GM18858 (cell line): Measurements from ENCODE around the gene TPD52L1.
A peak's percentile ranks its signal among the peaks of the same experiment; 100 is the strongest.

Source experiments
- ATAC-seq: cut with Tn5 transposase; IDR thresholded peaks from one replicate; pipeline ENCODE4 v1.9.1; 2021; ENCODE audit not compliant: unreplicated experiment

TPD52L1 gene

GRCh38 chr6:125233202-125233601 is 79.6 kb downstream of the TPD52L1 start:
- ATAC-seq, result no peak

DNA sequence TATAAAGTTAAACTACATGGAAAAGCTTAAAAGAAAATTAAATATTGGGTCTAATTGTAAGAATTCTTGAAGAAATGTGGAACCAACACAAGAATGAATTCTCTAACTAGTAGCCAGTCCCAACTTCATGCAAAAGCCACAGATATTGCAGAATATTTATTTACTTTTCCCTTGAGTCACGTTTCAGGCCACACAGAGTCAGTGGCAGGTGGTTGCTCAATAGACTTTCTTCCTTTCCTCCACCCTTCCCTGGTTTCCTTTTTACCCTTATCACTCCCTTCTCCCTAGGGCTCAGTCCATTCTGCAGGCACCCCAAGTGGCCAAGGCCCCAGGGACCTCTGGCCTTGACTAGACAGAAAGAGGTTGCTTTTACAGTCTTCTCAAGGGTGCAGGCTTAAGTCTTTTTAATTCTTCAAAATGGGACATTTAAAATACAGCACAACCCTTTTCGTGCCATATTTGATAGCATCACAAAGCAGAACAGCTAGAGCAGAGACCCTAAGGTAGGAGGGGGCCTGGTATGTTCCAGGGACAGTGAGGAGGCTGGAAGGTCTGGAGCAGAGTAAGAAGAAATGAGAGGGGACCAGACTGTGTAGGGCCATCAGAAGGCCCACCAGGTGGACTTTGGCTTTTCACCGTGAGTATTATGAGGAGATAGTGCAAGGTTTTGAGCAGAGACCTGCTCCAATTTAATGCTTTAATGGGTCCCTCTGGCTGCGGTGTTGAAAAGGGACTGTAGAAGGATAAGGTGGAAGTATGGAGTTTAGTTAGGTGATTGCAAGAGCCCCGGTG is 83.2 kb downstream of the TPD52L1 start:
- no peak for ATAC-seq

- no peak for ATAC-seq
Measured at GRCh38 chr6:125237764-125238163, 84.2 kb downstream of the TPD52L1 start.

- no peak for ATAC-seq
Measured at GRCh38 chr6:125245109-125245508, 91.5 kb downstream of the TPD52L1 start.

GRCh38 chr6:125245523-125246264 is 92.1 kb downstream of the TPD52L1 start:
- no peak for ATAC-seq

- no peak for ATAC-seq
Measured at GRCh38 chr6:125246566-125246965, 93.0 kb downstream of the TPD52L1 start.

- ATAC-seq, result no peak
Measured at GRCh38 chr6:125248136-125248535, 94.6 kb downstream of the TPD52L1 start.

DNA sequence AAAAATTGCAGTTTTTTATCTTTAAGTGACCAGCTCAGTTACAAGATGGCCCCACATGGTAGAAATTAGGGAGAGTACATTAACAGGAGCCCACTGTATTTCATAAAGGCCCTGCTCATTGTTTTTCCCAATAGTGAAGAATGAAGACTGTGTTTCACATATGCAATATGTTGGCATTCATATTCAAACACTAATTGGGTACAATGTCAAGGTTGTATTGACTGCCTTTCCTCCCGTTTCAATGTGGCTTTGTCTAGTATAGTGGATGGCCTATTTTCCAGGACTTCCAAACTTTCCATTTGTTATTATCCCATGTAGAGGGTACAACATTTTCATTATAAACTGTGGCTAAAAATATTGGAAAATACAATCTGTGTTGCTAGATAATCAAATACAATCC is 96.9 kb downstream of the TPD52L1 start:
- ATAC-seq, result no peak

- no peak for ATAC-seq
Measured at GRCh38 chr6:125251516-125252220, 98.1 kb downstream of the TPD52L1 start.

- no peak for ATAC-seq
Measured at GRCh38 chr6:125252891-125253290, 99.3 kb downstream of the TPD52L1 start.

DNA sequence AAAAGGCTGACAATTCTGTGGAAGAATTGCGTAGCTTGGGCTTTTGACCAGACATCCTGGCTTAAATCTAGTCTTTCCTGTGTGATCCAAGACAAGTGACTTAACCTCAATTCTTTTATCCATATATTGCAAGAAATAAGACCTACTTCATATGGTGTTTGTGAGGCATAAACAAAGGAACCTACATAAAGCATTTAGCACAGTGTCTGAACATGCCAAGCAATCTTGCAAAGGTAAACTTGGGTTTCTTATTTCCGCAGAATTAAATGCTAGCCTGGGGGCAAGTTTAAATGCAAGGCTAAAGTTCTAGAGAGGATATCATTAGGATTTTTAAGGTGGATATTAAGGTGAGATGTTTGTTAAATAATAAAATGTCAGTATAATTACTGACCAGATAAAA is 100.3 kb downstream of the TPD52L1 start:
- no peak for ATAC-seq

GRCh38 chr6:125254321-125254720 is 100.7 kb downstream of the TPD52L1 start:
- ATAC-seq, result no peak

DNA sequence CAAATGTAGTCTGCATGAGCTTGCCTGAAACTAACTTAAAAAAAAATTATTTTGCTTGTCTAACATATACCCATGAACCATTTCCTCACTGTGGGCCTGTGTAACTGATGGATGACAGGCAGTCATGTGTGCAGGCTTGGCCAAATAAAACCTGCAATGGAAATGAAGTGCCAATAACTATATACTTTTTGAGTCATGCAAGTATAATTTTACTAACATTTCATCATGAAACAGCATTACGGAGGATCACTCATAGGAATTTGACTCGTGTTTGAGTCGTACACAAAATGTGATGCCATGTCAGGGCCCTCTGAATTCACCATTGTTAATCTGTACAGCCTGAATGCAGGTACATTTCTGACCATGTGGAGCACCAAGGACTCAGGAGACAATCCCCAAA is 101.6 kb downstream of the TPD52L1 start:
- ATAC-seq, result no peak

DNA sequence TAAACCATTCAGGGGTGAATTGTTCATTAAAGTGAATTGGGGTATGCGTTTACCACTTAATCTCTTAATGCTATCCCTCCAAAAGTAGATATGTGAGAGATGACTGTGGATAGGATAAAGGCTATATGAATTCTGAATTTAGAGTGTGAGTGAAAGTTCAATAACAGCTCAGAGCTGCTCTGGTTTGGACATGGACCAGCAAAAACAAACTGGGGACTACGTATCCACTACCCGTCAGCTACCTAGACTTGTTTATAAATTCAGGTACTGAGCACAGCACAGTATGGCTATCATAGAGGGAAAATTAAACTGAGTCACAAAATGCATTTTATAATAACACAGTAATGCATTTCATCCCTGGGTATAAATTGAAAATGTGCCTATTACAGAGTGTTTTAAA is 103.8 kb downstream of the TPD52L1 start:
- no peak for ATAC-seq

DNA sequence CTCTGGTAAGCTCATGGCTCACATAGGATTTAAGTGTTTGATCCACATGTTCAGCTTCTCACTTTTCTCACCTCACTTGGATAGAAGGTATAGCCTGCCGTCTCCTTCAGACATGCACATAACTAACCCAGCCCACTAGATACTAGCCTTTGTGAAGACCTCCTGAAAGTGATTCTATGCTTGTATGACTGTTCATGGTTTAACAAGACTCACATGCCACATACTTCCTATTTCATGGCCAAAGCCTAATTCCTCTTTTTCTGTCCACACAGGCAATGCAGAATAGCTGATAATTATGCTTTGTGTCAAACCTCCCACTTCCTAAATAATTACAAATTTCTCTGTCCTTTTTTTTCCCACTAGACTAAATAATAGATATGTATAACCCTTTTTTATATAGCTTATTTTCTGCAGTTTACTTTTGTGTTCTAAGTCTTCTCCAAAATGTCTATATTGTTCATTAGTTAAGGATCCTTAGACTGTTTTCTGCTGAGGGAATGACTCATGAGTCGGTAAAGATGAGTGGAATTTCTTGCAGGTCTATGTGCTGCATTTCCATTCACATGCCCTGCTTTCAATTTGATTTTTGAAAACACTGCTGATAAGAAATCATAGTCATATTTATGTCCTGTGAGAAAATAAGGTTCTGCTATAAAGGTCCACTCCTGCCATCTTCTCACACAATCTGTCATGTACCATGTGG is 105.2 kb downstream of the TPD52L1 start:
- peak; percentile 53 for ATAC-seq

- no peak for ATAC-seq
Measured at GRCh38 chr6:125259354-125259736, 105.8 kb downstream of the TPD52L1 start.

DNA sequence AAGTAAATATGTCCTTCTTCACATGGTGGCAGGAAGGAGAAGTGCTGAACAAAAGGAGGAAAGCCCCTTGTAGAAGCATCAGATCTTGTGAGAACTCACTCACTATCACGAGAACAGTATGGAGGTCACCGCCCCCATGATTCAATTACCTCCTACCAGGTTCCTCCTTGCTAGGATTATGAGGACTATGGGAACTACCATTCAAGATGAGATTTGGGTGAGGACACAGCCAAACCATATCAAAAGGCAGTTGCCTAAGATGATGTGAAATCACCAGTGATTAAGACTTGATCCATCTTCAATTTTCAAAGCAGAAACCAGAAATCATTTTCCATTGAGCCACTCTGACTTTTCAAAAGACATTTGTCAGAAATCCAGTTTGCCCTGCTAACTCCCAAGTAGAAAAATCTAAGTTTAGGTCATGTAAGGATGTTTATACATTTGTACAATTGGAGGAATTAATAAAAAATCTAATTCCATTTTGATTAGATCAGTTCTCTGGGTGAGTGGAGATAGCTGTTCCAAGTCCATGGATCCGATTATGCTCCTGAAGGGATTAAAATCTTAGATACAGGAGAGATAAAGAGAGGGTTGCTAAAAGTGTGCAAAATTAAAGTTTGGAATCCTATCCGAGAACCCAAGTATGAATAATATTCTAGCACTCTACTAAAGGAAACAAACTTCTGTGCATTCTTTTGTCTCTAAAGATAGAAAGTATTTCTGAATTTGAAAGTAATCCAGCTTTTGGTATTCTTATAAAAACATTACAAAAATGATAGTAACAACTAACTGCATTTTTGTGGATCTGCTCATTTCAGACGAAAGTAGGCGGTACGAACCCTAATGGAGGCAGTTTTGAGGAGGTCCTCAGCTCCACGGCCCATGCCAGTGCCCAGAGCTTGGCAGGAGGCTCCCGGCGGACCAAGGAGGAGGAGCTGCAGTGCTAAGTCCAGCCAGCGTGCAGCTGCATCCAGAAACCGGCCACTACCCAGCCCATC is 108.7 kb downstream of the TPD52L1 start:
- no peak for ATAC-seq

GRCh38 chr6:125264476-125264875 is 110.9 kb downstream of the TPD52L1 start:
- no peak for ATAC-seq

- no peak for ATAC-seq
Measured at GRCh38 chr6:125267806-125268523, 114.4 kb downstream of the TPD52L1 start.
